ENCODE measurements around the gene IGSF8. TPM values are rescaled to one million over a fixed set of nuclear protein-coding genes. Genes with fewer than 3 reads are reported as not detected.

Gene IGSF8
- total RNA-seq, 4 donors from 2014 or later: 24.3 to 36.5 (median 28.2) TPM

- Histone ChIP-seq H3K4me1 (peaks cover 31 to 56% of the 10 kb centered on the region in 2 donors), H3K9me3 (no peaks in the 10 kb centered on the region), H3K27me3 (no peaks in the 10 kb centered on the region), H3K36me3 (peaks cover 0 to 5% of the 10 kb centered on the region in 2 donors), H3K4me3 (replicated peaks in 1 of 3) (peak overlapping the region in 2 of 3 donors; percentile 5 to 35), H3K27ac (peak overlapping the region; percentile 93 to 97 (median 96))
- WGBS, 2 donors: 11 to 14% methylated on average over 6 to 11 of the region's 40 CpGs
- intact Hi-C loops (cut with DNase I): loop anchor here (10.0 kb wide), 2 partner anchors 174 to 186 kb away; partner anchors contain the start of genes PEX19 and TAGLN2
- TF ChIP-seq POLR2A (IDR thresholded peaks at IDR 0.05) (peak; percentile 25 to 83), CTCF (IDR thresholded peaks at IDR 0.05) (peak in 1 of 6 experiments; percentile 7)
- DNase-seq: peak; percentile 97 to 98
These were observed 588 bp upstream of the IGSF8 start for GRCh38 chr1:160098852-160099561.

- TF ChIP-seq CTCF (IDR thresholded peaks at IDR 0.05) (no peak), POLR2A (IDR thresholded peaks at IDR 0.05) (no peak)
- Histone ChIP-seq H3K4me3 (replicated peaks in 1 of 3) (peak overlapping the region in 2 of 3 donors; percentile 50 to 65), H3K27me3 (no peaks in the 10 kb centered on the region), H3K36me3 (peaks cover 2 to 7% of the 10 kb centered on the region in 2 donors), H3K9me3 (no peaks in the 10 kb centered on the region), H3K27ac (peak overlapping the region in 2 of 3 donors; percentile 72 to 79), H3K4me1 (peaks cover 26 to 46% of the 10 kb centered on the region in 2 donors)
- intact Hi-C loops (cut with DNase I): loop anchor here (10.0 kb wide), 2 partner anchors 173 to 187 kb away; partner anchors contain the start of genes PEX19 and TAGLN2
- DNase-seq: no peak
- WGBS, 2 donors: 63 to 72% methylated on average over 5 of the region's 5 CpGs
These were observed 1.1 kb downstream of the IGSF8 start for GRCh38 chr1:160097151-160097910.

GRCh38 chr1:160096274-160097116 lies 1.9 kb downstream of the IGSF8 start:
- H3K4me3 ChIP-seq (replicated peaks in 1 of 3): no peak overlapping the region
- no peaks in the 10 kb centered on the region for H3K27me3 ChIP-seq
- no peak overlapping the region for H3K27ac ChIP-seq
- DNase-seq: no peak
- TF ChIP-seq CTCF (IDR thresholded peaks at IDR 0.05) (no peak), POLR2A (IDR thresholded peaks at IDR 0.05) (no peak)
- intact Hi-C loops (cut with DNase I): loop anchor here (10.0 kb wide), 2 partner anchors 172 to 188 kb away; partner anchors contain the start of genes PEX19 and TAGLN2
- no peaks in the 10 kb centered on the region for H3K9me3 ChIP-seq
- H3K36me3 ChIP-seq: peaks cover 10 to 15% of the 10 kb centered on the region in 2 donors
- WGBS, 2 donors: 66 to 85% methylated on average over 3 to 4 of the region's 4 CpGs
- peaks cover 20 to 38% of the 10 kb centered on the region in 2 donors for H3K4me1 ChIP-seq

- no peak overlapping the region for H3K27ac ChIP-seq
- H3K4me3 ChIP-seq (replicated peaks in 1 of 3): no peak overlapping the region
- 94 to 98% methylated on average over 2 to 4 of the region's 4 CpGs for WGBS, 2 donors
- peaks cover 15 to 19% of the 10 kb centered on the region in 2 donors for H3K36me3 ChIP-seq
- TF ChIP-seq CTCF (IDR thresholded peaks at IDR 0.05): no peak
- no peak for TF ChIP-seq POLR2A (IDR thresholded peaks at IDR 0.05)
- intact Hi-C loops (cut with DNase I): loop anchor here (10.0 kb wide), 2 partner anchors 171 to 189 kb away; partner anchors contain the start of genes PEX19 and TAGLN2
- H3K9me3 ChIP-seq: no peaks in the 10 kb centered on the region
- peaks cover 16 to 29% of the 10 kb centered on the region in 2 donors for H3K4me1 ChIP-seq
- no peaks in the 10 kb centered on the region for H3K27me3 ChIP-seq
- no peak for DNase-seq
These were observed 2.9 kb downstream of the IGSF8 start for GRCh38 chr1:160095382-160096105.

All from thyroid gland (tissue), 4 donors.